HG03103 (cell line): Measurements from ENCODE around the gene SP2.
A peak's percentile ranks its signal among the peaks of the same experiment; 100 is the strongest.

Experiments
- ATAC-seq: cut with Tn5 transposase; IDR thresholded peaks from one replicate; pipeline ENCODE4 v1.9.1; 2021; ENCODE audit warnings: low read depth; ENCODE audit not compliant: unreplicated experiment

SP2 gene

GRCh38 chr17:47895856-47896671 lies at the start of gene SP2:
Gene SP2 (plus strand): TSS chr17:47896236. CDS start chr17:47896287, 51 bp downstream.
- peak; percentile 81 for ATAC-seq

GRCh38 chr17:47846716-47847340 lies 49.2 kb upstream of the SP2 start:
- ATAC-seq, result no peak

GRCh38 chr17:47847341-47848197 lies 48.5 kb upstream of the SP2 start:
- ATAC-seq, result no peak

- no peak for ATAC-seq
Measured at GRCh38 chr17:47848198-47848513, 47.9 kb upstream of the SP2 start.

- no peak for ATAC-seq
Measured at GRCh38 chr17:47850373-47850691, 45.7 kb upstream of the SP2 start.

- no peak for ATAC-seq
Measured at GRCh38 chr17:47850692-47851573, 45.1 kb upstream of the SP2 start, which contains the start of gene SP6. Gene SP6 (minus strand): TSS chr17:47851163. CDS start chr17:47848429, 2,734 bp downstream.

GRCh38 chr17:47851764-47852112 lies 44.3 kb upstream of the SP2 start:
- ATAC-seq, result no peak

GRCh38 chr17:47852113-47852949 lies 43.7 kb upstream of the SP2 start:
- ATAC-seq, result no peak

GRCh38 chr17:47853616-47854015 lies 42.4 kb upstream of the SP2 start:
- no peak for ATAC-seq

- no peak for ATAC-seq
Measured at GRCh38 chr17:47855737-47856136, 40.3 kb upstream of the SP2 start.

GRCh38 chr17:47856830-47857229 lies 39.2 kb upstream of the SP2 start:
- ATAC-seq, result no peak

GRCh38 chr17:47857551-47858455 lies 38.2 kb upstream of the SP2 start:
- ATAC-seq, result no peak

GRCh38 chr17:47860386-47860785 lies 35.6 kb upstream of the SP2 start:
- ATAC-seq, result no peak

- ATAC-seq, result no peak
Measured at GRCh38 chr17:47862621-47863440, 33.2 kb upstream of the SP2 start.

GRCh38 chr17:47864791-47865216 lies 31.2 kb upstream of the SP2 start:
- no peak for ATAC-seq

- no peak for ATAC-seq
Measured at GRCh38 chr17:47866941-47867340, 29.1 kb upstream of the SP2 start.

GRCh38 chr17:47867813-47868533 lies 28.1 kb upstream of the SP2 start:
- no peak for ATAC-seq
